Left ventricle myocardium inferior (tissue), 1 donor: ENCODE measurements around the gene KIF21B. TPM values are rescaled to one million over a fixed set of nuclear protein-coding genes. Genes with fewer than 3 reads are reported as not detected.

Experiments used
- DNase-seq: peaks from one replicate; pipeline ENCODE4 v3.0.0-alpha.2; 2020
- H3K27ac ChIP-seq: fragments of 200-600 bp; replicated peaks from 2 replicates; pipeline ENCODE4 v1.8.0; 2021
- H3K27me3 ChIP-seq: fragments of 200-600 bp; 2 replicates; pipeline ENCODE4 v1.8.0; 2021; ENCODE audit warnings: low read depth
- H3K36me3 ChIP-seq: fragments of 200-600 bp; 2 replicates; pipeline ENCODE4 v1.8.0; 2021
- H3K4me1 ChIP-seq: fragments of 200-600 bp; 2 replicates; pipeline ENCODE4 v1.8.0; 2021
- H3K4me3 ChIP-seq: fragments of 200-600 bp; 2 replicates; pipeline ENCODE4 v1.8.0; 2021; ENCODE audit warnings: mild to moderate bottlenecking, moderate library complexity
- H3K9me3 ChIP-seq: fragments of 200-600 bp; replicated peaks from 2 replicates; pipeline ENCODE4 v1.8.0; 2021
- CTCF ChIP-seq: fragments of 200-600 bp; IDR thresholded peaks from 2 replicates; pipeline ENCODE4 v1.8.0; 2021; ENCODE audit warnings: antibody characterized with exemption, mild to moderate bottlenecking, borderline replicate concordance
- intact Hi-C: fragments of 100-400 bp; cut with micrococcal nuclease; formaldehyde crosslinking; loops from one replicate; pipeline ENCODE4 v1.11.0; 2022
- total RNA-seq: library from RNA; stranded (reverse); fragmentation: NEBNext Ultra II Directional; extraction: Animal tissue kit (Norgen Biotek cat#: 25700); gene quantifications from one replicate; pipeline ENCODE4 v1.2.1, GENCODE V29; 2021
- donor health status: DM: no; HTN: yes; CAD: no; lungs with severe emphysema.

KIF21B gene
- total RNA-seq, 1 donor from 2014 or later: 0.47 TPM

GRCh38 chr1:201016211-201016651, 7.3 kb downstream of the KIF21B start:
- peaks cover 77% of the 10 kb centered on the region for H3K27me3 ChIP-seq
- TF ChIP-seq CTCF: no peak
- H3K4me1 ChIP-seq: peaks cover 24% of the 10 kb centered on the region
- no peaks in the 10 kb centered on the region for H3K9me3 ChIP-seq
- no peak overlapping the region for H3K4me3 ChIP-seq
- intact Hi-C loops: no loop called here
- DNase-seq: peak; percentile 33
- H3K36me3 ChIP-seq: no peaks in the 10 kb centered on the region
- no peak overlapping the region for H3K27ac ChIP-seq

- no peak for DNase-seq
- Histone ChIP-seq H3K4me3 (no peak overlapping the region), H3K9me3 (no peaks in the 10 kb centered on the region), H3K27me3 (peaks cover 79% of the 10 kb centered on the region), H3K36me3 (no peaks in the 10 kb centered on the region), H3K27ac (no peak overlapping the region), H3K4me1 (peaks cover 24% of the 10 kb centered on the region)
- intact Hi-C loops: no loop called here
- no peak for TF ChIP-seq CTCF
Measured at GRCh38 chr1:201015551-201016091, 7.9 kb downstream of the KIF21B start.

- H3K27ac ChIP-seq: no peak overlapping the region
- H3K27me3 ChIP-seq: peaks cover 87% of the 10 kb centered on the region
- H3K4me1 ChIP-seq: peaks cover 24% of the 10 kb centered on the region
Measured at GRCh38 chr1:201014816-201015200, 8.7 kb downstream of the KIF21B start.

GRCh38 chr1:201013991-201014815, 9.3 kb downstream of the KIF21B start:
- Histone ChIP-seq H3K4me3 (peak overlapping the region; percentile 11), H3K9me3 (no peaks in the 10 kb centered on the region), H3K4me1 (peaks cover 24% of the 10 kb centered on the region), H3K36me3 (no peaks in the 10 kb centered on the region), H3K27me3 (peaks cover 93% of the 10 kb centered on the region), H3K27ac (no peak overlapping the region)
- TF ChIP-seq CTCF: no peak
- DNase-seq: no peak
- intact Hi-C loops: no loop called here

More at GRCh38 chr1:201014816-201015200, 8.7 kb downstream of the KIF21B start:
- TF ChIP-seq CTCF: no peak
- intact Hi-C loops: no loop called here
- Histone ChIP-seq H3K36me3 (no peaks in the 10 kb centered on the region), H3K4me3 (no peak overlapping the region), H3K9me3 (no peaks in the 10 kb centered on the region)
- DNase-seq: no peak

GRCh38 chr1:201013031-201013485, 10.5 kb downstream of the KIF21B start:
- intact Hi-C loops: no loop called here
- Histone ChIP-seq H3K27me3 (peaks cover 98% of the 10 kb centered on the region), H3K4me3 (no peak overlapping the region), H3K27ac (no peak overlapping the region), H3K36me3 (no peaks in the 10 kb centered on the region), H3K4me1 (peaks cover 24% of the 10 kb centered on the region), H3K9me3 (no peaks in the 10 kb centered on the region)
- DNase-seq: no peak
- TF ChIP-seq CTCF: no peak
